Liver (tissue), 9 donors: ENCODE data around the gene SLC6A17. TPM values are rescaled to one million over a fixed set of nuclear protein-coding genes. Genes with fewer than 3 reads are reported as not detected.

ENCODE experiments used
- DNase-seq: peaks from one replicate; pipeline ENCODE4 v3.0.0-alpha.2; 2017; ENCODE audit warnings: low spot score
- H3K27ac ChIP-seq, 2 donors: one replicate each; pipeline ENCODE4 v1.7.0; 2013; ENCODE audit warnings: inconsistent platforms in 2 of 2, low read length in 2 of 2, control low read depth in 1 of 2, low read depth in 1 of 2, mild to moderate bottlenecking in 1 of 2
- H3K27me3 ChIP-seq, 4 donors: one replicate each; pipeline versions ENCODE4 v1.6.1 to v1.7.0; 2013; ENCODE audit warnings: low read length in 3 of 4, inconsistent platforms in 1 of 4, mild to moderate bottlenecking in 1 of 4, moderate library complexity in 1 of 4; ENCODE audit not compliant: control insufficient read depth in 4 of 4, insufficient read depth in 4 of 4
- H3K36me3 ChIP-seq, 4 donors: one replicate each; pipeline versions ENCODE4 v1.6.1 to v1.7.0; 2013; ENCODE audit warnings: low read length in 3 of 4, mild to moderate bottlenecking in 3 of 4, low read depth in 1 of 4, moderate library complexity in 1 of 4; ENCODE audit not compliant: control insufficient read depth in 4 of 4, insufficient read depth in 3 of 4
- H3K4me1 ChIP-seq, 4 donors: one replicate each; pipeline versions ENCODE4 v1.6.1 to v1.7.0; 2013; ENCODE audit warnings: low read length in 3 of 4, mild to moderate bottlenecking in 3 of 4, moderate library complexity in 1 of 4; ENCODE audit not compliant: control insufficient read depth in 4 of 4, insufficient read depth in 4 of 4
- H3K4me3 ChIP-seq, 3 donors: one replicate each; pipeline versions ENCODE4 v1.6.1 to v1.7.0; 2013; ENCODE audit warnings: low read length in 3 of 3, control low read depth in 1 of 3, low read depth in 1 of 3, mild to moderate bottlenecking in 1 of 3
- H3K9ac ChIP-seq, 2 donors: one replicate each; pipeline ENCODE4 v1.7.0; 2013; ENCODE audit warnings: low read length in 2 of 2, mild to moderate bottlenecking in 2 of 2, moderate library complexity in 2 of 2, control low read depth in 1 of 2, low read depth in 1 of 2
- H3K9me3 ChIP-seq, 4 donors: one replicate each; pipeline versions ENCODE4 v1.6.1 to v1.7.0; 2013; ENCODE audit warnings: low read length in 3 of 4; ENCODE audit not compliant: control insufficient read depth in 4 of 4
- EGR1 ChIP-seq, 2 donors: IDR thresholded peaks; 2 replicates each; pipeline ENCODE4 v1.6.1; 2016 to 2018; ENCODE audit warnings: antibody characterized with exemption in 2 of 2, low read depth in 2 of 2
- FOXA1 ChIP-seq: IDR thresholded peaks from 2 replicates; pipeline ENCODE4 v1.6.1; 2016; ENCODE audit warnings: antibody characterized with exemption
- FOXA2 ChIP-seq: IDR thresholded peaks from 2 replicates; pipeline ENCODE4 v1.6.1; 2016; ENCODE audit warnings: antibody characterized with exemption
- GABPA ChIP-seq, 2 donors: IDR thresholded peaks in 1 of 2; conservative IDR thresholded peaks in 1 of 2; 2 replicates each; pipeline ENCODE4 v1.6.1; 2016; ENCODE audit warnings: antibody characterized with exemption in 2 of 2, mild to moderate bottlenecking in 1 of 2, moderate library complexity in 1 of 2
- HNF4A ChIP-seq, 2 donors: conservative IDR thresholded peaks; 2 replicates each; pipeline ENCODE4 v1.6.1; 2016; ENCODE audit warnings: antibody characterized with exemption in 2 of 2, mild to moderate bottlenecking in 2 of 2
- HNF4G ChIP-seq: IDR thresholded peaks from 2 replicates; pipeline ENCODE4 v1.6.1; 2016; ENCODE audit warnings: antibody characterized with exemption
- JUND ChIP-seq, 2 donors: IDR thresholded peaks; 2 replicates each; pipeline ENCODE4 v1.6.1; 2016; ENCODE audit warnings: antibody characterized with exemption in 2 of 2
- NR2F2 ChIP-seq: IDR thresholded peaks from 2 replicates; pipeline ENCODE4 v1.6.1; 2016; ENCODE audit warnings: antibody characterized with exemption
- RAD21 ChIP-seq, 2 donors: IDR thresholded peaks; 2 replicates each; pipeline ENCODE4 v1.6.1; 2016; ENCODE audit warnings: antibody characterized with exemption in 2 of 2, mild to moderate bottlenecking in 2 of 2
- RXRA ChIP-seq, 2 donors: IDR thresholded peaks; 2 replicates each; pipeline ENCODE4 v1.6.1; 2017 to 2018; ENCODE audit warnings: antibody characterized with exemption in 2 of 2, mild to moderate bottlenecking in 1 of 2
- SP1 ChIP-seq: IDR thresholded peaks from 2 replicates; pipeline ENCODE4 v1.6.1; 2018; ENCODE audit warnings: antibody characterized with exemption, mild to moderate bottlenecking
- TAF1 ChIP-seq: conservative IDR thresholded peaks from 2 replicates; pipeline ENCODE4 v1.6.1; 2016; ENCODE audit warnings: antibody characterized with exemption, mild to moderate bottlenecking
- YY1 ChIP-seq: IDR thresholded peaks from 2 replicates; pipeline ENCODE4 v1.6.1; 2016; ENCODE audit warnings: antibody characterized with exemption, mild to moderate bottlenecking
- WGBS: extraction: QIAGEN DNeasy Blood & Tissue Kit; methylation state at CpG from one replicate; pipeline ENCODE4 v1.1.7; 2013; 5-methylcytosine and 5-hydroxymethylcytosine counted together
- polyA plus RNA-seq, 2 donors: library from polyadenylated mRNA; stranded (reverse) in 1 of 2; unstranded in 1 of 2; fragments of 200-250 nt in 1 of 2; fragments of >200 nt in 1 of 2; fragmentation: Nextera tagmentation in 1 of 2; extraction: Ambion mirVana in 1 of 2; gene quantifications; one replicate each; pipeline versions ENCODE4 v1.2.1 to v1.2.3, GENCODE V29; 2013 to 2015
- total RNA-seq, 2 donors: library from RNA; depleted of rRNA; stranded (reverse); fragments of >200 nt; gene quantifications; one replicate each; pipeline ENCODE4 v1.2.3, GENCODE V29; 2014
- TF ChIP-seq, protein P1 (sequence below): IDR thresholded peaks from 2 replicates; pipeline ENCODE4 v1.6.1; 2016; ENCODE audit warnings: antibody characterized with exemption
- TF ChIP-seq, protein P2 (sequence below): IDR thresholded peaks from 2 replicates; pipeline ENCODE4 v1.6.1; 2016; ENCODE audit warnings: antibody characterized with exemption, mild to moderate bottlenecking
- TF ChIP-seq, protein P3 (sequence below): IDR thresholded peaks from 2 replicates; pipeline ENCODE4 v1.6.1; 2016; ENCODE audit warnings: antibody characterized with exemption
- TF ChIP-seq, protein P4 (sequence below): IDR thresholded peaks from 2 replicates; pipeline ENCODE4 v1.6.1; 2016; ENCODE audit warnings: antibody characterized with exemption
- TF ChIP-seq, protein P5 (sequence below): fragments of 150-350 bp; IDR thresholded peaks from 2 replicates; pipeline ENCODE4 v1.5.1; 2017; ENCODE audit warnings: improper control_type of control experiment, low read depth, low read length; ENCODE audit not compliant: missing input control
- donor health status: healthy.
- donor health status: healthy.
- donor health status: healthy.
- donor health status: healthy.
- donor health status: healthy.

SLC6A17 gene
- total and polyA plus RNA-seq, 4 donors, result not detected

DNA sequence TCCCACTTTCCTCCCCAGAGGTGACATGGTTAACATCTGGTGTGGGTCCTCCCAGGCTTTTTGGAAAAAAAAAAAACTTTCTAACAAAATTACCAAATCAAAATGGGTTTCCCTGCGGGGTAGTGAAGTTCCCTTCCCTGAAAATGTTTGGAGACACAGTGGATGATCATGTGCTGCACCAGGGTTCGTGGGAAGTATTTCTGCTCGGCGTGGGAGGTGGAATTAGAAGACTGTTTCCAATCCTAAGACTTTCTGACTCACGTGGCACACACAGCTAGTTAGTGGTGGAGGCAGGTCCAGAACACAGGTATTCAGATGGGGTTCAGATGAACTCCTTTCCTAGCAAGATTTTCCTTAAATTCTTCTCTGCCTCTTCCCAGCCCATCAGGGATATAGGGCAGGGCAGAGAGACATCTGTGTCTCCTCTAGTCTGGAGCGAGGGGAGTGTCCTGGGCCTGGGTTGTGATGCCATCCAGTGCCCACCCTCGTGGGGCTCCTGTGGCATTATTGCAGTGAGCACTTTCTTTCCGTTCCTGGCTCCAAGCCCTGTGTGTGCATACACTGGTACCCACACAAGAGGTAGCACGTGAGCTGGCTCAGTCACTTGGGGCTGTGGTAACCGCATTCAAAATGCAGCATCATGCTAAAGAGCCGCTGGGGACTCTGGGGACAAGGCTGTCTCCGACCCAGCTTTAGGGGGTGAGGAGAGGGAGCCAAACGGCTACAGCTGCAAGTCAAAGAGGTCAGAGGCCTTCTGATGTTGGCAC lies 87.3 kb downstream of the SLC6A17 start:
- Histone ChIP-seq H3K27me3 (no peaks in the 10 kb centered on the region), H3K36me3 (no peaks in the 10 kb centered on the region), H3K9me3 (no peaks in the 10 kb centered on the region), H3K9ac (no peak overlapping the region), H3K27ac (no peak overlapping the region), H3K4me1 (no peaks in the 10 kb centered on the region), H3K4me3 (no peak overlapping the region)
- WGBS, result 82% methylated on average over 13 of the region's 13 CpGs
- no peak for TF ChIP-seq EGR1 (IDR thresholded peaks at IDR 0.05; ENCODE audit: low read depth in 2 of 2)
- no peak for TF ChIP-seq HNF4G
- no peak for TF ChIP-seq FOXA1
- TF ChIP-seq, protein P1, sequence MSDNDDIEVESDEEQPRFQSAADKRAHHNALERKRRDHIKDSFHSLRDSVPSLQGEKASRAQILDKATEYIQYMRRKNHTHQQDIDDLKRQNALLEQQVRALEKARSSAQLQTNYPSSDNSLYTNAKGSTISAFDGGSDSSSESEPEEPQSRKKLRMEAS, result no peak
- TF ChIP-seq FOXA2, result no peak
- TF ChIP-seq YY1, result no peak
- TF ChIP-seq RXRA (IDR thresholded peaks at IDR 0.05), result no peak
- TF ChIP-seq NR2F2, result no peak
- TF ChIP-seq, protein P2, sequence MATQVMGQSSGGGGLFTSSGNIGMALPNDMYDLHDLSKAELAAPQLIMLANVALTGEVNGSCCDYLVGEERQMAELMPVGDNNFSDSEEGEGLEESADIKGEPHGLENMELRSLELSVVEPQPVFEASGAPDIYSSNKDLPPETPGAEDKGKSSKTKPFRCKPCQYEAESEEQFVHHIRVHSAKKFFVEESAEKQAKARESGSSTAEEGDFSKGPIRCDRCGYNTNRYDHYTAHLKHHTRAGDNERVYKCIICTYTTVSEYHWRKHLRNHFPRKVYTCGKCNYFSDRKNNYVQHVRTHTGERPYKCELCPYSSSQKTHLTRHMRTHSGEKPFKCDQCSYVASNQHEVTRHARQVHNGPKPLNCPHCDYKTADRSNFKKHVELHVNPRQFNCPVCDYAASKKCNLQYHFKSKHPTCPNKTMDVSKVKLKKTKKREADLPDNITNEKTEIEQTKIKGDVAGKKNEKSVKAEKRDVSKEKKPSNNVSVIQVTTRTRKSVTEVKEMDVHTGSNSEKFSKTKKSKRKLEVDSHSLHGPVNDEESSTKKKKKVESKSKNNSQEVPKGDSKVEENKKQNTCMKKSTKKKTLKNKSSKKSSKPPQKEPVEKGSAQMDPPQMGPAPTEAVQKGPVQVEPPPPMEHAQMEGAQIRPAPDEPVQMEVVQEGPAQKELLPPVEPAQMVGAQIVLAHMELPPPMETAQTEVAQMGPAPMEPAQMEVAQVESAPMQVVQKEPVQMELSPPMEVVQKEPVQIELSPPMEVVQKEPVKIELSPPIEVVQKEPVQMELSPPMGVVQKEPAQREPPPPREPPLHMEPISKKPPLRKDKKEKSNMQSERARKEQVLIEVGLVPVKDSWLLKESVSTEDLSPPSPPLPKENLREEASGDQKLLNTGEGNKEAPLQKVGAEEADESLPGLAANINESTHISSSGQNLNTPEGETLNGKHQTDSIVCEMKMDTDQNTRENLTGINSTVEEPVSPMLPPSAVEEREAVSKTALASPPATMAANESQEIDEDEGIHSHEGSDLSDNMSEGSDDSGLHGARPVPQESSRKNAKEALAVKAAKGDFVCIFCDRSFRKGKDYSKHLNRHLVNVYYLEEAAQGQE, result no peak
- no peak for TF ChIP-seq GABPA (IDR thresholded peaks at IDR 0.05 in 1 of 2, conservative IDR thresholded peaks at IDR 0.05 in 1 of 2)
- TF ChIP-seq, protein P3, sequence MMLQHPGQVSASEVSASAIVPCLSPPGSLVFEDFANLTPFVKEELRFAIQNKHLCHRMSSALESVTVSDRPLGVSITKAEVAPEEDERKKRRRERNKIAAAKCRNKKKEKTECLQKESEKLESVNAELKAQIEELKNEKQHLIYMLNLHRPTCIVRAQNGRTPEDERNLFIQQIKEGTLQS, result no peak
- no peak for TF ChIP-seq JUND (IDR thresholded peaks at IDR 0.05)
- TF ChIP-seq SP1, result no peak
- no peak for TF ChIP-seq TAF1
- TF ChIP-seq, protein P4, sequence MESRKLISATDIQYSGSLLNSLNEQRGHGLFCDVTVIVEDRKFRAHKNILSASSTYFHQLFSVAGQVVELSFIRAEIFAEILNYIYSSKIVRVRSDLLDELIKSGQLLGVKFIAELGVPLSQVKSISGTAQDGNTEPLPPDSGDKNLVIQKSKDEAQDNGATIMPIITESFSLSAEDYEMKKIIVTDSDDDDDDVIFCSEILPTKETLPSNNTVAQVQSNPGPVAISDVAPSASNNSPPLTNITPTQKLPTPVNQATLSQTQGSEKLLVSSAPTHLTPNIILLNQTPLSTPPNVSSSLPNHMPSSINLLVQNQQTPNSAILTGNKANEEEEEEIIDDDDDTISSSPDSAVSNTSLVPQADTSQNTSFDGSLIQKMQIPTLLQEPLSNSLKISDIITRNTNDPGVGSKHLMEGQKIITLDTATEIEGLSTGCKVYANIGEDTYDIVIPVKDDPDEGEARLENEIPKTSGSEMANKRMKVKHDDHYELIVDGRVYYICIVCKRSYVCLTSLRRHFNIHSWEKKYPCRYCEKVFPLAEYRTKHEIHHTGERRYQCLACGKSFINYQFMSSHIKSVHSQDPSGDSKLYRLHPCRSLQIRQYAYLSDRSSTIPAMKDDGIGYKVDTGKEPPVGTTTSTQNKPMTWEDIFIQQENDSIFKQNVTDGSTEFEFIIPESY, result no peak
- no peak for TF ChIP-seq HNF4A (conservative IDR thresholded peaks at IDR 0.05)
- TF ChIP-seq, protein P5, sequence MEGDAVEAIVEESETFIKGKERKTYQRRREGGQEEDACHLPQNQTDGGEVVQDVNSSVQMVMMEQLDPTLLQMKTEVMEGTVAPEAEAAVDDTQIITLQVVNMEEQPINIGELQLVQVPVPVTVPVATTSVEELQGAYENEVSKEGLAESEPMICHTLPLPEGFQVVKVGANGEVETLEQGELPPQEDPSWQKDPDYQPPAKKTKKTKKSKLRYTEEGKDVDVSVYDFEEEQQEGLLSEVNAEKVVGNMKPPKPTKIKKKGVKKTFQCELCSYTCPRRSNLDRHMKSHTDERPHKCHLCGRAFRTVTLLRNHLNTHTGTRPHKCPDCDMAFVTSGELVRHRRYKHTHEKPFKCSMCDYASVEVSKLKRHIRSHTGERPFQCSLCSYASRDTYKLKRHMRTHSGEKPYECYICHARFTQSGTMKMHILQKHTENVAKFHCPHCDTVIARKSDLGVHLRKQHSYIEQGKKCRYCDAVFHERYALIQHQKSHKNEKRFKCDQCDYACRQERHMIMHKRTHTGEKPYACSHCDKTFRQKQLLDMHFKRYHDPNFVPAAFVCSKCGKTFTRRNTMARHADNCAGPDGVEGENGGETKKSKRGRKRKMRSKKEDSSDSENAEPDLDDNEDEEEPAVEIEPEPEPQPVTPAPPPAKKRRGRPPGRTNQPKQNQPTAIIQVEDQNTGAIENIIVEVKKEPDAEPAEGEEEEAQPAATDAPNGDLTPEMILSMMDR, result no peak
- no peak for TF ChIP-seq RAD21 (IDR thresholded peaks at IDR 0.05)
- DNase-seq, result no peak
